Breast epithelium (tissue), 4 donors: Measurements from ENCODE around the gene RXRB. TPM values are rescaled to one million over a fixed set of nuclear protein-coding genes. Genes with fewer than 3 reads are reported as not detected.

ENCODE experiments used
- DNase-seq, 2 donors: peaks; one replicate each; pipeline ENCODE4 v3.0.0-alpha.2; 2019; ENCODE audit warnings: low spot score in 2 of 2
- H3K27ac ChIP-seq, 2 donors: fragments of 200-600 bp; sonication (generic) in 1 of 2; one replicate each; pipeline ENCODE4 v1.5.1; 2016 to 2019; ENCODE audit warnings: mild to moderate bottlenecking in 1 of 2
- H3K27me3 ChIP-seq, 2 donors: fragments of 200-600 bp; sonication (generic) in 1 of 2; one replicate each; pipeline versions ENCODE4 v1.5.1 to v1.6.0; 2017 to 2019; ENCODE audit warnings: control low read depth in 1 of 2, mild to moderate bottlenecking in 1 of 2
- H3K36me3 ChIP-seq: fragments of 200-600 bp; one replicate; pipeline ENCODE4 v1.5.1; 2019
- H3K4me1 ChIP-seq, 2 donors: fragments of 200-600 bp; sonication (generic); one replicate each; pipeline ENCODE4 v1.5.1; 2016 to 2019; ENCODE audit warnings: control low read depth in 1 of 2
- H3K4me3 ChIP-seq, 3 donors: fragments of 200-600 bp; sonication (generic); 1 replicate in 2 of 3; 2 replicates in 1 of 3; pipeline ENCODE4 v1.5.1; 2016 to 2019; ENCODE audit warnings: mild to moderate bottlenecking in 3 of 3, moderate library complexity in 2 of 3
- H3K9me3 ChIP-seq, 2 donors: fragments of 200-600 bp; sonication (generic) in 1 of 2; one replicate each; pipeline ENCODE4 v1.5.1; 2016 to 2019; ENCODE audit warnings: control low read depth in 1 of 2
- CTCF ChIP-seq, 3 donors: fragments of 450-650 bp; IDR thresholded peaks; one replicate each; pipeline ENCODE4 v1.5.1; 2016 to 2017; ENCODE audit warnings: antibody characterized with exemption in 3 of 3, mild to moderate bottlenecking in 3 of 3, moderate library complexity in 3 of 3
- POLR2A ChIP-seq: fragments of 450-650 bp; IDR thresholded peaks from one replicate; pipeline ENCODE4 v1.6.1; 2016; ENCODE audit warnings: antibody characterized with exemption, mild to moderate bottlenecking, moderate library complexity
- POLR2AphosphoS5 ChIP-seq, 3 donors: sonication (generic); formaldehyde crosslinking; IDR thresholded peaks; one replicate each; pipeline ENCODE4 v1.6.1; 2017; ENCODE audit warnings: antibody characterized with exemption in 3 of 3
- intact Hi-C: fragments of 100-400 bp; cut with DNase I; formaldehyde crosslinking; loops from one replicate; pipeline ENCODE4 v1.15.1; 2023; ENCODE audit warnings: low total_unique reads
- total RNA-seq, 3 donors: library from RNA; depleted of rRNA; stranded (reverse); fragments of >200 nt; gene quantifications; one replicate each; pipeline ENCODE4 v1.1.0, GENCODE V29; 2016

Gene RXRB
- total RNA-seq, 3 donors from 2014 or later, result 27.4 to 39.1 (median 27.5) TPM

GRCh38 chr6:33204415-33205190 is 4.1 kb upstream of the RXRB start, which contains the start of gene HSD17B8:
Gene HSD17B8, plus strand, starts transcription at chr6:33204655. Its CDS starts 14 bp downstream, at chr6:33204669.
- Histone ChIP-seq H3K27me3 (no peaks in the 10 kb centered on the region), H3K27ac (peak within 1 kb of the TSS; percentile 81 to 85), H3K9me3 (no peaks in the 10 kb centered on the region), H3K4me1 (peaks cover 15 to 33% of the 10 kb centered on the region in 2 donors), H3K4me3 (peak within 1 kb of the TSS; percentile 62 to 87 (median 74)), H3K36me3 (no peaks in the 10 kb centered on the region)
- DNase-seq, result peak; percentile 93
- intact Hi-C loops, result no loop called here
- peak in 2 of 3 donors; percentile 26 to 60 for TF ChIP-seq POLR2AphosphoS5 (IDR thresholded peaks at IDR 0.05)
- no peak for TF ChIP-seq POLR2A

GRCh38 chr6:33204165-33204414 is 3.6 kb upstream of the RXRB start:
- DNase-seq, result no peak
- TF ChIP-seq POLR2A (no peak), POLR2AphosphoS5 (IDR thresholded peaks at IDR 0.05) (no peak), CTCF (IDR thresholded peaks at IDR 0.05) (no peak)
- H3K36me3 ChIP-seq, result no peaks in the 10 kb centered on the region
- no peaks in the 10 kb centered on the region for H3K27me3 ChIP-seq
- no peaks in the 10 kb centered on the region for H3K9me3 ChIP-seq
- H3K4me1 ChIP-seq, result peaks cover 15 to 33% of the 10 kb centered on the region in 2 donors
- peak overlapping the region in 2 of 3 donors; percentile 74 to 87 for H3K4me3 ChIP-seq
- intact Hi-C loops, result no loop called here
- H3K27ac ChIP-seq, result peak overlapping the region; percentile 81 to 85

GRCh38 chr6:33203443-33204164 is 3.1 kb upstream of the RXRB start:
- no peak for DNase-seq
- no peaks in the 10 kb centered on the region for H3K36me3 ChIP-seq
- peaks cover 15 to 33% of the 10 kb centered on the region in 2 donors for H3K4me1 ChIP-seq
- no peaks in the 10 kb centered on the region for H3K27me3 ChIP-seq
- intact Hi-C loops, result no loop called here
- H3K27ac ChIP-seq, result peak overlapping the region; percentile 81 to 85
- peak overlapping the region in 2 of 3 donors; percentile 74 to 87 for H3K4me3 ChIP-seq
- TF ChIP-seq POLR2AphosphoS5 (IDR thresholded peaks at IDR 0.05) (no peak), CTCF (IDR thresholded peaks at IDR 0.05) (no peak), POLR2A (no peak)
- no peaks in the 10 kb centered on the region for H3K9me3 ChIP-seq

GRCh38 chr6:33202799-33203198 is 2.3 kb upstream of the RXRB start:
- intact Hi-C loops, result no loop called here
- Histone ChIP-seq H3K27ac (no peak overlapping the region), H3K36me3 (no peaks in the 10 kb centered on the region), H3K4me3 (no peak overlapping the region), H3K4me1 (peaks cover 15 to 40% of the 10 kb centered on the region in 2 donors), H3K27me3 (no peaks in the 10 kb centered on the region), H3K9me3 (no peaks in the 10 kb centered on the region)
- TF ChIP-seq POLR2A (no peak), CTCF (IDR thresholded peaks at IDR 0.05) (no peak), POLR2AphosphoS5 (IDR thresholded peaks at IDR 0.05) (no peak)
- no peak for DNase-seq

GRCh38 chr6:33201935-33202334 is 1.5 kb upstream of the RXRB start:
- intact Hi-C loops, result no loop called here

More at GRCh38 chr6:33201935-33202334, 1.5 kb upstream of the RXRB start:
- H3K9me3 ChIP-seq, result no peaks in the 10 kb centered on the region
- DNase-seq, result no peak
- peak overlapping the region; percentile 98 to 99 for H3K27ac ChIP-seq
- no peaks in the 10 kb centered on the region for H3K27me3 ChIP-seq
- TF ChIP-seq POLR2AphosphoS5 (IDR thresholded peaks at IDR 0.05) (no peak), CTCF (IDR thresholded peaks at IDR 0.05) (no peak), POLR2A (no peak)
- H3K4me1 ChIP-seq, result peaks cover 10 to 37% of the 10 kb centered on the region in 2 donors
- peak overlapping the region in 2 of 3 donors; percentile 92 to 94 for H3K4me3 ChIP-seq
- H3K36me3 ChIP-seq, result no peaks in the 10 kb centered on the region
